Esophagus muscularis mucosa (tissue), 4 donors: ENCODE results near the gene DMAC2.

Experiments
- CTCF ChIP-seq, 3 experiments: fragments of 200-600 bp in 2 of 3; fragments of 450-650 bp in 1 of 3; sonication (generic) in 2 of 3; IDR thresholded peaks; one replicate each; pipeline ENCODE4 v1.5.1; 2017 to 2019; ENCODE audit warnings: antibody characterized with exemption in 3 of 3, mild to moderate bottlenecking in 2 of 3, moderate library complexity in 1 of 3
- EP300 ChIP-seq: sonication (generic); formaldehyde crosslinking; IDR thresholded peaks from one replicate; pipeline ENCODE4 v1.6.1; 2017; ENCODE audit warnings: antibody characterized with exemption
- POLR2A ChIP-seq: fragments of 450-650 bp; IDR thresholded peaks from one replicate; pipeline ENCODE4 v1.6.1; 2017; ENCODE audit warnings: antibody characterized with exemption, moderate library complexity, mild to moderate bottlenecking, low read depth
- POLR2AphosphoS5 ChIP-seq, 2 donors: sonication (generic); formaldehyde crosslinking; IDR thresholded peaks; one replicate each; pipeline ENCODE4 v1.6.1; 2017; ENCODE audit warnings: antibody characterized with exemption in 2 of 2

GRCh38 chr19:41430922-41431321 is 8.8 kb downstream of the DMAC2 start:
- no peak for TF ChIP-seq CTCF (IDR thresholded peaks at IDR 0.05)
- no peak for TF ChIP-seq POLR2AphosphoS5 (IDR thresholded peaks at IDR 0.05)
- TF ChIP-seq EP300 = no peak
- no peak for TF ChIP-seq POLR2A
